NCI-H1417 treated with DMSO at 0.1 percent for 48 hours (cell line): ENCODE data around the gene PARD3B.

Experiments used
- DNase-seq: peaks from one replicate; lab custom pipeline; 2025; lab: John Stamatoyannopoulos, UW

The PARD3B gene

GRCh38 chr2:204948822-204949221, 403.5 kb downstream of the PARD3B start:
- no peak for DNase-seq

GRCh38 chr2:204950695-204951346, 405.5 kb downstream of the PARD3B start:
- no peak for DNase-seq

GRCh38 chr2:204958371-204958770, 413.1 kb downstream of the PARD3B start:
- no peak for DNase-seq

- DNase-seq, result no peak
These were observed 419.1 kb downstream of the PARD3B start for GRCh38 chr2:204964414-204964813.

GRCh38 chr2:204966245-204966644, 421.0 kb downstream of the PARD3B start:
- DNase-seq, result no peak

DNA sequence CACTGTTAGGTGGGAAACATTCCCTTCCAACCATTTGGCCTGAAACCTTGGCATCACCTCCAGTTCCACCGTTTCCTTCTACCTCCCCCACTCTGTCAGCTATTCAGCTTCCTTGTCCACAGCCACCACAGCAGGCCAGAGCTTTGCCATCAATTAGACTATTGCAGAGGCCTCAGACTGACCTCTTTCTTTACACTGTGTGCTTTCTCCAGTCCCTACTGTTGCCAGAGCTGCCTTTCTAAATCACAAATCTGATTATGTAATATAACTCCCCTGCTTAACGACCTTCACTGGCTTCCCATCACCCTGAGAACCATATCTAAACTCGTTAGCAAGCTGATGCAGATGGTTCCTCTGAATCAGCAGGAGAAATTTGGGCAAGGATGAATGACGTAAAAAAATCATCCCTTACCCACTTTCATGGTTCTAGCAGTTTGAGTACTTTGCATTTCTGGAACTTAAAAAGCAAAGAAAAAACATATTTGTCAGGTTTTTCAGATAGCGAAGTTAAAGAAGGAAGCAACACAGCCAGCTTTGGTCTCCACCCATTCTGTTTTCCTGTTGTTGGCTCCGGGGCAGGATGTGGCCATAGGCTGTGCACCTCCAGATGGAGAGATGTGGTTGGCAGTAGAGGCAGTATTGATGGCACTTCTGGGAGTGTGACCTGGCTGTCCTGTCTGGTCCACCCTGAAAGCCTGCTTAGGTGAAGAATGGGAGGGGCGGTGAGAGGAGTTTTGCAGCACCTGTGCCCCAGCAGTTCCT, 422.1 kb downstream of the PARD3B start:
- no peak for DNase-seq

DNA sequence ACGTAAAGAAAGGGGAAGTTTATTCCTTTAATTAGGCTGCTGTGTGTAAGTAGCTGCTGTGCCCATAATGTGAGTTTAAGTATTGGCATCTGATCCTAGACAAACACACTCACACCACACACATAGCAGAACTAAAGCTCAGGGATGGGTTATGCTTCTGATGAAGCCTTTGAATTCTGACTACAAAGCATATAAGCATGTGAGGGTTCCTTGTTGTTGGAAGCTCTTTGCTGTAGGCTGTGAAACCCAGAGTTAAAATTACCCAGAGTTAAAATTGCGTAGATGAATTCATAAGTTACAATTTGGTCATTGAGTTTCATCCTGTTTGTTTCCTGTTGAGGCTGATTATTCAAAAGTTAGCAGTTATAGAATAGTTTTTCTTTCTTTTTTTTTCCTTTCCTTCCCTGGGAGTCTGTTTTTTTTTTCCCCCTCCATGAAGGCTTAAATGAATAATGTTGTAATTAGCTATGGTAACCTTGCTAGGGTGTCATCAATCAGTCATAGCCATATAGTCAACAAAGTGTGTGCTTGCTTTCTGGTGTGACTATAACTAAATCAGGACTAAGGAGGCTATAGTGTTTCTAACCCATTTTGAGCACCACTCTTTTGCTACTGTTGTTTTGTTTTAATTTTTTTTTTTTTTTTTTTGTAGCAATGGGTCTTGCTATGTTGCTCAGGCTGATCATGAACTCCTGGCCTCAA, 426.1 kb downstream of the PARD3B start:
- DNase-seq, result no peak

DNA sequence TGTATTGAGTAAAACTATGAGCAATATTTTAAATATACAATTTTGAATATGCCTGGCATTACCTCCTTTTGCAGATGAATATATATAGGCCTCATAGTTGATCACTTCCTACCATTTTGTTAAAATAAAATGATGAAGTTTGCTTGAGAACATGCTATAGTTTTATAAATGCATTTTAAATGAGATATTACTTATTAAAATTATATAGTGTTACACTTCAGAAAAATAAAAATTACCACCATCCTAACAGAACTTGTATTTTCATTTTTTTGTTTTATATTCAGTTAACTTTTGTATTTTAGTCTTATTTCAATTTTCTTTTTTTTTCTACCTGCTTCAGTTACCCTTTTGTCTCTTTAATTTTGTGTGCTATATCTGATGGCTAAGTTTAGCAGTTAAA, 426.9 kb downstream of the PARD3B start:
- no peak for DNase-seq

- DNase-seq, result no peak
These were observed 427.5 kb downstream of the PARD3B start for GRCh38 chr2:204972606-204973336.

DNA sequence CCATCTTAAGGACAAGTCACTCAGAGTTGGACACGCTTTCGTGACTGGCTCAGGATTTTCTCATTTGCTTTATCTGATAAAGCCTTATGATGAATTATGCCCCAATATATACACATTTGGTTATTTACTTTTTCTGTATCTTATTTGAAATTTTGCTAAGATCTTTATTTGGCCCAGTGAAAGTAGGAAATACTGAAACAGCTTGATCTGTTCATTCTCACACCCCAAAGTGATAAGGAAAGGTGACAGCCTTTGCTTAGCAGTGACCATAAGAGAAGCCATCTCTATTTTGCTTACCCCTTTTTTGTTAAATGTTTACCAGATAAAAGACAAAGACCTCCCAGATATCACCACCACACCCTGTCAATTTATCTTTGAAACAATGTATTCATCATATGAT, 428.3 kb downstream of the PARD3B start:
- no peak for DNase-seq

DNA sequence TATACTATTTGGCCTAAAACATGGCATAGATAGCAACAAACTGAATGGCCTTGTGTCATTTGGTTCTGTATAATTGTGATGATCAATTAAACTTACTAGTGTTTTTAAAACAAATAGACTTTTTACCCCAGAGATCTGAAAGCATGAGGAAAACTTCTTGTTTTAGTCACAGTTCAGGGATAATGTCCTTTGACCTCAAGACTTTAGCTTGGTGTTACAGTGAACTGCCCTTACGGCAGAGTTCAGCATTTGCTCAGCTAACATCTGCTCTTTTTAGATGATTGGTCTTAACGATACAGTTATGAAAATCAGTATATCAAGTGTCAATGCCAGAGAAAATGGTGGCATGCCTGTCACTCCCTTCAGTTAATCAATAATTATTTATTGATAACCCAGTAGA, 429.2 kb downstream of the PARD3B start:
- no peak for DNase-seq

DNA sequence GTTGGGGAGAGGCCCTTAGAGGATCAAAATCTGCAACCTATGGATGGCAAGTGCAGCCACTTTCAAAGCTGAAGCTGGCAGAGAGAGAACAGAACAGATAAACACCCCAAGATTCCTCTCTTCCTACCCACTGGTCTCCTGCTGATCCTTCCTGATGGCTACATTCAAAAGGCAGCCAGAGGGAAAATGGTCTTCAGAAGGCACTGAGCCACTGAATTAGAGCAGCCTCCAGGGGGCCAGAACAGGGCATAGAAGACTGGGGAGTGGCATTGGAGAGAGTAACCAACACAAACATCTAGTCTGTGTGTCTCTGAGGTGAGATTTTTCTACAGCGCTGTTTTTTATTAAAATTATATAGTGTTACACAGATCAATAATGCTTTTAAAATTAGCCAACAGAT, 432.6 kb downstream of the PARD3B start:
- DNase-seq, result no peak

- DNase-seq, result no peak
These were observed 437.0 kb downstream of the PARD3B start for GRCh38 chr2:204982303-204982702.

DNA sequence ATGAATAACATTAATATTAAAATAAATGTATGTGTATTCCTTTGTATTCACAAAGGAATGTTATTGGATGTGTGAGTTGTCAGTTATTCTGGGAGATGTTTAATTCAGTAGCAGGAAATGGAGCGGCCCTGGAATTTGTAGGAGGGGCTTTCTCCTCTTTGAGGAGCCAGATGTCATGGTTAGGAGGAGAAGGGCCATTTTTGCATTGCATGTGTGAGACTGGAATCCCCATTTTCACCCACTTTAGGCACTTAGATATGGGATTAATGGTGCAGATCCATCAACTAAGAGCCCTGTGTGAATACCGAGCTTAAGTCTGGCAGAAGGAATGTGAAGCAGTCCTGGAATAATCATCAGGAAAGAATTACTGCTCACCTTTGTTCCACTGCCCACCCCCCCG, 439.2 kb downstream of the PARD3B start:
- no peak for DNase-seq

- DNase-seq, result no peak
These were observed 441.4 kb downstream of the PARD3B start for GRCh38 chr2:204986641-204987040.

GRCh38 chr2:204988836-204989235, 443.6 kb downstream of the PARD3B start:
- no peak for DNase-seq

DNA sequence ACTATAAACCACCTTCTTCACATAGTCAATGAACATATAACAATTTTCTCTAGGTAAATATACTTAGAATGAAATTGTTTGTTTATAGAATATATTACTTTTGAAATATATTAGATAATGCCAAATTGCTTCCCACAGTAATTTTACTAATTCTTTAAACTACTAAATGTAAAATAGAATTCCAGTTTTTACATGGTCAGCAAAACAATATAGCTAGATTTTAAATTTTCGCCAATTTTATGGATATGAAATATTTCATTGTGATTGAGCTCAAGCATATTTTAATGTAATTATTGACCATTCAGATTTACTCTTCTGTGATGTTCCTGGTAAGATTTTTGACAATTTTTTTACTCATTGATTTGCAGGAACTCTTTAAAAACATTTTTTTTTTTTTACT, 444.6 kb downstream of the PARD3B start:
- no peak for DNase-seq

- no peak for DNase-seq
These were observed 456.2 kb downstream of the PARD3B start for GRCh38 chr2:205001300-205001966.

DNA sequence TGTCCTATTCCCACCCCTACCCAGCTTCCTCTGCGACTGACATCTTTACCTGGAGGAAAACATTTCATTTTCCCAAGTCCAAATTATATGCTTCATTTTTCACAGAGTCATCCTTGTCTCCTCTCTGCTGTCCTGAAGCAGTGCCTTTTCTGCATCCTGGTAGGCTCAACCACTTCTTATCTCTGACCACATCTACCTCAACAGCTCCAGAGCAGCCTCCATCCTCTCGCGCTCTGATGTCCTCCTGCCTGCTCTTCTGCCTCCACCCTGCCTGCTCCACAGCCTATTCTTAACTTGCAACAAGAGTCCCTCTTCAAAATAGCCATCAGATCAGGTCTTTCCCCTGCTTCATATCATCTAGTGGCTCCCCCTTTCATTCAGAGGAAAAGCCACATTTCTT, 457.1 kb downstream of the PARD3B start:
- no peak for DNase-seq

DNA sequence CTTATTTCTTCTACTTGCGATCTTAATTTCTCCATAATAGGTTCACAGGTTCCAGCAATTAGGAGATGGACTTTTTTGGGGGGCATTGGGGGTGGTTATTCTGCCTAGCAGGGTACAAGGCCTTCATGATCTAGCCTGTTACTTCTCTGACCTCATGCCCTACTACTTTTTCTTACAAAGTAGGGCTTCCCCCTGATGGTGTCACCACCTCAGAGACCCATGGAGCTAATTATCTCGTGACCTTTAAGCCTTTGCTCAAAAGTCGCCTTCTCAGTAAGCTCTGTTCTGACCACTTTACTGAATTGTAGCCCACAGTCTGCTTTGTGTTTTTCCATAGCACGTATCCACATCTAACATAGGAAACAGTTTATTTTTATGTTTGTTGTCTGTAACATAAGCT, 458.0 kb downstream of the PARD3B start:
- DNase-seq, result no peak

DNA sequence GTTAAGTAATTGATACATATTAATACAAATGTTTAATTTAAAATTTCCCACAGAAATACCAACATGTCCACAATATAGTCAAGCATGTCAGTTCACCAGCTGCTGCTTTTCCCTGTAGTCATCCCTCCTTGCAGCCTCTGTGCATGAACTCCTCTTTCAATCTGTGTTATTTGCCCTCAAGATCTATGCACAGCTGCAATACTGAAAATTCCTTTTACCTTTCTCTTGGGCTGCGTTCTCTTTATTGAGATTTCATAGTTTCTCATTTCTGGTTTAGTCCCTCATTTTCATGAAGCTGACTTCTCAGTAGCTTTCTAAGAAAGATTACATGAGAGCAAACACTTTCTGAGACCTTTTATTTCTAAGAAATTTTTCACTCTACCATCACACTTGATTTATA, 464.9 kb downstream of the PARD3B start:
- no peak for DNase-seq

DNA sequence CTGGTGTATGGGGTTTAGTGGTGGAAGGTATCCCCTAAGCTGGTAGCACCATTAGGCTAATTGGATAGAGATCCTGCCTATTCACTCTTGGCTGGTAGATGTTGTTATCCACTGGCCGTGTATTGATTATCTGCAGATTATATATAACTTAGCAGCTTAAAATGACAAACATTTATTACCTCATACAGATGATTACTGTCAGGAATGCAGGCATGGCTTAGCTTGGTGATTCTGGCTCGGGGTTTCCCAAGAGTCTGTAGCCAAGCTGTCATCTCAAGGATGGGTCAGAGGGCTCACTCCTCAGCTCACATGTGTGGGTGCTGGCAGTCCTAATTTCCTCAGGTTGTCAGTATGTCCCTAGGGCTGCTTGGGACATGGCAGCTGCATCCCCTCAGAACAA, 465.8 kb downstream of the PARD3B start:
- no peak for DNase-seq
